ENCODE measurements around the gene TENT4A.
A peak's percentile ranks its signal among the peaks of the same experiment; 100 is the strongest.

TENT4A gene

DNA sequence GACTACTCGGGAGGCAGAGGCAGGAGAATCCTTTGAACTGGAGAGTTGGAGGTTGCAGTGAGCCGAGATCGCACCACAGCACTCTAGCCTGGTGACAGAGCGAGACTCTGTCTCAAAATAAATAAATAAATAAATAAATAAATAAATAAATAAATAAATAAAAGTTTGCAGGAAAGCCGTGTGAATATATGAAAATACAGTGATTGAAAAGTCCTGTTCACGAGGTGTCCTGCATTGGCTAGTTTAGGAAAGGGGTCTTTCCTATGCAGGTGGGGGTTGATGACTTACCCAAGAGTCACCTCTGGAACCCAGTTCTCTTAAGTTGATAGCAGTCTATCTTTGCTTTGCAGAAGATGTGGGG lies 7.3 kb downstream of the TENT4A start:
- TF ChIP-seq, protein P1, sequence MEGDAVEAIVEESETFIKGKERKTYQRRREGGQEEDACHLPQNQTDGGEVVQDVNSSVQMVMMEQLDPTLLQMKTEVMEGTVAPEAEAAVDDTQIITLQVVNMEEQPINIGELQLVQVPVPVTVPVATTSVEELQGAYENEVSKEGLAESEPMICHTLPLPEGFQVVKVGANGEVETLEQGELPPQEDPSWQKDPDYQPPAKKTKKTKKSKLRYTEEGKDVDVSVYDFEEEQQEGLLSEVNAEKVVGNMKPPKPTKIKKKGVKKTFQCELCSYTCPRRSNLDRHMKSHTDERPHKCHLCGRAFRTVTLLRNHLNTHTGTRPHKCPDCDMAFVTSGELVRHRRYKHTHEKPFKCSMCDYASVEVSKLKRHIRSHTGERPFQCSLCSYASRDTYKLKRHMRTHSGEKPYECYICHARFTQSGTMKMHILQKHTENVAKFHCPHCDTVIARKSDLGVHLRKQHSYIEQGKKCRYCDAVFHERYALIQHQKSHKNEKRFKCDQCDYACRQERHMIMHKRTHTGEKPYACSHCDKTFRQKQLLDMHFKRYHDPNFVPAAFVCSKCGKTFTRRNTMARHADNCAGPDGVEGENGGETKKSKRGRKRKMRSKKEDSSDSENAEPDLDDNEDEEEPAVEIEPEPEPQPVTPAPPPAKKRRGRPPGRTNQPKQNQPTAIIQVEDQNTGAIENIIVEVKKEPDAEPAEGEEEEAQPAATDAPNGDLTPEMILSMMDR (IDR thresholded peaks at IDR 0.05; ENCODE audit: low read depth, low read length): no peak
- no peak for TF ChIP-seq EZH2phosphoT487 (IDR thresholded peaks at IDR 0.05; ENCODE audit: low read depth)
- peaks cover 48% of the 10 kb centered on the region for H3K4me1 ChIP-seq (ENCODE audit: low read length)
- H3K27me3 ChIP-seq (ENCODE audit: low read depth, low read length): no peaks in the 10 kb centered on the region
- peaks cover 96% of the 10 kb centered on the region for H3K79me2 ChIP-seq (ENCODE audit: low read length)
- no peak overlapping the region for H3K4me3 ChIP-seq (ENCODE audit: low read length)
- H3K4me2 ChIP-seq (ENCODE audit: low read length): no peak overlapping the region
- H4K20me1 ChIP-seq (ENCODE audit: insufficient read depth, low read length): peaks cover 90% of the 10 kb centered on the region
- no peaks in the 10 kb centered on the region for H3K9me3 ChIP-seq (ENCODE audit: insufficient read depth, low read length)
- H3K36me3 ChIP-seq (replicated peaks; ENCODE audit: low read depth, low read length): peaks cover 33% of the 10 kb centered on the region
- H3K27ac ChIP-seq (ENCODE audit: low read length): no peak overlapping the region
- H2AFZ ChIP-seq (ENCODE audit: low read depth, low read length): no peak overlapping the region
- no peak overlapping the region for H3K9ac ChIP-seq (ENCODE audit: low read length)

DNA sequence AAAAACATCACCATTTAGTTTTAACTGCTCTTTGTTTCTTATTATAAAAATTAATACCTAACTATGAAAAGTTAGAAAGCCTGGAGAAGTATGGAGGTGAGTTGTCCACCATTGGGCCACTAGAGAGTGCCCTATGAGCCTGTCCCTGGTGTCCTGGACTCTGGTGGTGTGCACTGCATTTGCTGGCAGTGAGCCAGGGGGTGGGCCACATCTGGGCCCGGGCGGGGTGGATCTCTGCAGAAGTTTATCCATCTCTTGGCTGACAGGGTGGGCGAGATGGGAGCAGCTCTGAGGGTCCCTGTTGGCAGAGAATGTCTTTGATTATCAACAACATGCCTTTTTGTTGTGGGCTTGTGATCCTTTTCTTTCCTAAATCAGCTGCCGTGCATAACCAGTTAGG lies 8.2 kb downstream of the TENT4A start:
- Histone ChIP-seq H3K36me3 (replicated peaks; ENCODE audit: low read depth, low read length) (peaks cover 34% of the 10 kb centered on the region), H3K4me3 (ENCODE audit: low read length) (no peak overlapping the region), H3K27me3 (ENCODE audit: low read depth, low read length) (no peaks in the 10 kb centered on the region), H3K4me2 (ENCODE audit: low read length) (peak overlapping the region; percentile 71), H3K9ac (ENCODE audit: low read length) (no peak overlapping the region), H3K4me1 (ENCODE audit: low read length) (peaks cover 41% of the 10 kb centered on the region), H3K9me3 (ENCODE audit: insufficient read depth, low read length) (no peaks in the 10 kb centered on the region), H2AFZ (ENCODE audit: low read depth, low read length) (no peak overlapping the region), H4K20me1 (ENCODE audit: insufficient read depth, low read length) (peaks cover 90% of the 10 kb centered on the region), H3K79me2 (ENCODE audit: low read length) (peaks cover 96% of the 10 kb centered on the region), H3K27ac (ENCODE audit: low read length) (no peak overlapping the region)
- TF ChIP-seq, protein P1 (IDR thresholded peaks at IDR 0.05; ENCODE audit: low read depth, low read length): no peak
- TF ChIP-seq EZH2phosphoT487 (IDR thresholded peaks at IDR 0.05; ENCODE audit: low read depth): no peak

DNA sequence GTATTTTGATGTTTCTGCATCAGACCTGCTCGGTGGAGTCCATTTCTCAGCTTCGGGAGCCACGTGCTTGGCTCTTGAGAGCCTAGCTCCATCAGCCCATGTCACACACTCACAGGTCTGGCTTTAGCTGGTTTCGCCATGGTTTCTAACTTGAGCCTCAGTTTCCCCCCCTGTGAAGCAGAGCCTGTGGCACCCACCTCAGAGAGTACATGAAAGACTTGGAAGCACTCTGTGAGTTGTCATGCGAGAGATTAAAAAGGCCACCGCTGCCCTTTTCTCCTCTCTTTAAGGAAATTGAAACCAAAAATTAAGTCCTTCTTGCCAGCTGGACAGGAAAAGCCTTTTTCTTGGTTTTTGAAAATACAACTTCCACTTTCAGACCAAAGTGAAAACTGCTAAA lies 8.8 kb downstream of the TENT4A start:
- TF ChIP-seq EZH2phosphoT487 (IDR thresholded peaks at IDR 0.05; ENCODE audit: low read depth): no peak
- TF ChIP-seq, protein P1 (IDR thresholded peaks at IDR 0.05; ENCODE audit: low read depth, low read length): no peak
- Histone ChIP-seq H4K20me1 (ENCODE audit: insufficient read depth, low read length) (peaks cover 90% of the 10 kb centered on the region), H3K4me2 (ENCODE audit: low read length) (peak overlapping the region; percentile 71), H3K4me3 (ENCODE audit: low read length) (peak overlapping the region; percentile 24; the same call in 1 of the 2 replicates), H3K27me3 (ENCODE audit: low read depth, low read length) (no peaks in the 10 kb centered on the region), H3K79me2 (ENCODE audit: low read length) (peaks cover 96% of the 10 kb centered on the region), H3K4me1 (ENCODE audit: low read length) (peaks cover 43% of the 10 kb centered on the region), H3K9ac (ENCODE audit: low read length) (no peak overlapping the region), H2AFZ (ENCODE audit: low read depth, low read length) (no peak overlapping the region), H3K36me3 (replicated peaks; ENCODE audit: low read depth, low read length) (peaks cover 30% of the 10 kb centered on the region), H3K27ac (ENCODE audit: low read length) (no peak overlapping the region), H3K9me3 (ENCODE audit: insufficient read depth, low read length) (no peaks in the 10 kb centered on the region)

DNA sequence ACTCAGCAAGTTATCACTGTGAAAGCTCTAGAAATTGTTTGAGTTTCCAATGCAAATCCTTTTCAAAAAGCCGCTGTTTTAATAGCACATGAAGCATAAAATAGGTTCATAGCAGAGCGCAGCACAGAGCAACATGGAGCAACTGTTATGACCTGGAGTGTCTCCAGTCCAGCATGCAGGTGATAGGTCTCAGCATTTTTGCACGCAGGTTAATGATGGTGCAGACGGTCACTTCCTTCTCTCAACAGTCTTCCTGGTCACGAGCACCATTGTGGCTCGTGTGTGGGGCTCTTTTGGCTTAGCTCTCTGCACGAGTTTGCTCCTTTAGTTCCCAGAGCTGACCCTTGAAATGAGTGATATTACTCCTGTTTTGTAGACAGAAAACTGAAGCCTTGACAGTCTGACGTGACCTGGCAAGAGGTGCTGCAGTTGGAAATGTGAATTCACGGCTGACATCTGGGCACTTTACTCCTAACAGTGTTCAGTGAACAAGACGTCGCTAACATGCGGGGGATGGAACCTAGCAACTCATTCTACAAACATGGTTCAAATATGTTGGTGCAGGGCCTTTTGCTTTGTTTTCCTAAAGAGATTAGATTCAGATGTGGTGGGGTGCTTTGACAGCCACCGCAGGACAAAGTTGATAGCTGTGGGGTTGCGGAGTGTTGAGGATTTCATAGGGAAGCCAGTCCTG lies 10.0 kb downstream of the TENT4A start:
- Histone ChIP-seq H3K27me3 (ENCODE audit: low read depth, low read length) (no peaks in the 10 kb centered on the region), H3K4me2 (ENCODE audit: low read length) (no peak overlapping the region), H3K79me2 (ENCODE audit: low read length) (peaks cover 96% of the 10 kb centered on the region), H3K36me3 (replicated peaks; ENCODE audit: low read depth, low read length) (peaks cover 29% of the 10 kb centered on the region), H3K27ac (ENCODE audit: low read length) (no peak overlapping the region), H3K4me3 (ENCODE audit: low read length) (no peak overlapping the region), H3K9ac (ENCODE audit: low read length) (no peak overlapping the region), H4K20me1 (ENCODE audit: insufficient read depth, low read length) (peaks cover 88% of the 10 kb centered on the region), H3K4me1 (ENCODE audit: low read length) (peaks cover 43% of the 10 kb centered on the region), H3K9me3 (ENCODE audit: insufficient read depth, low read length) (no peaks in the 10 kb centered on the region), H2AFZ (ENCODE audit: low read depth, low read length) (no peak overlapping the region)
- no peak for TF ChIP-seq EZH2phosphoT487 (IDR thresholded peaks at IDR 0.05; ENCODE audit: low read depth)
- TF ChIP-seq, protein P1 (IDR thresholded peaks at IDR 0.05; ENCODE audit: low read depth, low read length): no peak
